Peyer's patch (tissue), 4 donors: Measurements from ENCODE around the gene CHKB. TPM values are rescaled to one million over a fixed set of nuclear protein-coding genes. Genes with fewer than 3 reads are reported as not detected.
A peak's percentile ranks its signal among the peaks of the same experiment; 100 is the strongest.
"Not testable (repeated sequence)": the region's sequence is repeated elsewhere in the genome, so short reads cannot be mapped to it uniquely, and the experiment has no call there.

Experiments
- DNase-seq, 3 donors: peaks; one replicate each; pipeline ENCODE4 v3.0.0-alpha.2; 2017 to 2019
- H3K27ac ChIP-seq, 4 donors: fragments of 200-600 bp; sonication (generic); one replicate each; pipeline ENCODE4 v1.5.1; 2016 to 2019
- H3K27me3 ChIP-seq, 2 donors: fragments of 200-600 bp; sonication (generic); one replicate each; pipeline ENCODE4 v1.5.1; 2019
- H3K36me3 ChIP-seq, 3 donors: fragments of 200-600 bp; sonication (generic); one replicate each; pipeline ENCODE4 v1.5.1; 2016 to 2019
- H3K4me1 ChIP-seq, 4 donors: fragments of 200-600 bp; sonication (generic); one replicate each; pipeline ENCODE4 v1.5.1; 2016 to 2019
- H3K4me3 ChIP-seq, 4 donors: fragments of 200-600 bp; sonication (generic); 1 replicate in 3 of 4; 2 replicates in 1 of 4; pipeline ENCODE4 v1.5.1; 2016 to 2019; ENCODE audit warnings: mild to moderate bottlenecking in 1 of 4
- H3K9me3 ChIP-seq, 4 donors: fragments of 200-600 bp; sonication (generic); one replicate each; pipeline ENCODE4 v1.5.1; 2016 to 2019; ENCODE audit warnings: mild to moderate bottlenecking in 1 of 4
- CTCF ChIP-seq, 6 experiments: fragments of 450-650 bp in 4 of 6; fragments of 200-600 bp in 2 of 6; sonication (generic) in 1 of 6; IDR thresholded peaks; one replicate each; pipeline ENCODE4 v1.5.1; 2017 to 2019; ENCODE audit warnings: antibody characterized with exemption in 6 of 6, mild to moderate bottlenecking in 3 of 6, moderate library complexity in 1 of 6
- POLR2A ChIP-seq, 2 donors: fragments of 450-650 bp; IDR thresholded peaks; one replicate each; pipeline ENCODE4 v1.5.1; 2017; ENCODE audit warnings: antibody characterized with exemption in 2 of 2, mild to moderate bottlenecking in 2 of 2, moderate library complexity in 2 of 2
- total RNA-seq, 4 donors: library from RNA; depleted of rRNA; stranded (reverse); fragments of >200 nt; gene quantifications; one replicate each; pipeline ENCODE4 v1.1.0, GENCODE V29; 2016

Gene CHKB
- total RNA-seq, 4 donors from 2014 or later, result 111 to 278 (median 156) TPM

DNA sequence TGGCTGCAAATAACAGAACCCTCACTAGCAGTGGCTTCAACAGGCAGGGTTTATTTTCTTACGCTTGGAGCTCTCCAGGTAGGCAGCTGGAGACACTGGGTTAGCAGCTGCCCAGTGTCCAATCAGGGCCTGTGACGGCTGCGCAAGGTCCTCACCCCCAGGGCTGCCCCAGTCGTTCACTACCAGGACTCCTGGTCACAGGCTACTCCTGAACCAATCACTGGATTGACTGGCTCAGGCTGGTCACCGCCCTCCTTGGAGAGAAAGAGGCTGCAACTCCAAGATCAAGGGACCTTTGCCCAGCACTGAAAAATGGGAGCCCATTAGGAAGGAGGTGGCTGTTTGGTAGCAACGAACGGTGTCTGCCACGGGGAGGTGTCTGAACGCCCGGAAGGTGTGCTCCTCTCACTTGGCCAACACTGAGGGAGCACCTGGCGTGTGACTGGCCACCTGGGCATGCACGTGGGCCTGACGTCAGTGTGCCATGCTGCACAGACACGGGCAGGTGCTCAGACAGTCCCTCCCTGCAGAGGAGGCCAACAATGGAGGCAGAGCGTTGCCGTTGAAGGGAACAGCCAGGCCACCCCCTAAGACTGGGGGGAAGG lies 40.2 kb upstream of the CHKB start:
- TF ChIP-seq POLR2A (IDR thresholded peaks at IDR 0.05) (peak; percentile 22 to 75), CTCF (IDR thresholded peaks at IDR 0.05) (peak in 3 of 6 experiments; percentile 31 to 44 (median 39))
- H3K4me1 ChIP-seq, result peaks cover 0 to 56% (median 15%) of the 10 kb centered on the region in 4 donors
- peak in 2 of 3 donors; percentile 93 to 95 for DNase-seq
- H3K4me3 ChIP-seq, result peak overlapping the region in 2 of 4 donors; percentile 9 to 45
- peaks cover 0 to 6% (median 0%) of the 10 kb centered on the region in 3 donors for H3K36me3 ChIP-seq
- H3K9me3 ChIP-seq, result no peaks in the 10 kb centered on the region
- peak overlapping the region; percentile 82 to 91 (median 88) for H3K27ac ChIP-seq
- H3K27me3 ChIP-seq, result no peaks in the 10 kb centered on the region

- H3K4me1 ChIP-seq, result peaks cover 0 to 50% (median 11%) of the 10 kb centered on the region in 4 donors
- H3K4me3 ChIP-seq, result peak overlapping the region; percentile 20 to 51 (median 38)
- DNase-seq, result peak; percentile 44 to 79 (median 71)
- H3K27ac ChIP-seq, result peak overlapping the region; percentile 82 to 91 (median 88)
- TF ChIP-seq POLR2A (IDR thresholded peaks at IDR 0.05) (no peak), CTCF (IDR thresholded peaks at IDR 0.05) (peak; percentile 8 to 50 (median 38))
- H3K9me3 ChIP-seq, result no peaks in the 10 kb centered on the region
- peaks cover 0 to 6% (median 0%) of the 10 kb centered on the region in 3 donors for H3K36me3 ChIP-seq
- H3K27me3 ChIP-seq, result no peaks in the 10 kb centered on the region
Measured at GRCh38 chr22:50621948-50622722, 39.5 kb upstream of the CHKB start.

DNA sequence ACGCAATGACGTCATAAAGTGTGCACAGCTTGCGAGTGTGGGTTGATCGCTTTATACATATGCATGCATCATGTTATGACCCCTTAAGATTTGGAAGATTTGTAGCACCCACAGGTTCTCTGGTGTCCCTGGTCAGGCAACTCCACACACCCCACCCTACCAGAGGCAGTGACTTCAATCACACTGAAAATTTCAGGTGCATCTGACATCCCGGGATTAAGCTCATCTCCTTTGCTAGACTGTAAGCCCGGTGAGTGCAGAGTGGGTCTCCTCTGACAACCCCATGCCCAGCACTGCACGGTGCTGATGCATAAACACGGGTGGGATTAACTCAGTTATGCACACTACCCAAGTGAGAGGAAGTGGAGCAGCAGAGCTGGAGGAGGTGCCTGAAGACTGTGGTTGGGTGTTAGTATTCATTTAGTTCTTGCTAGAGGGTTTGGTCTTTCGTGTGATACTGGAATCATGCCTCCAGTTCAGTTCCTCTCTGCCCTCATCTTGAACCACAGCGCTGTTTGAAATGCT lies 38.8 kb upstream of the CHKB start:
- Histone ChIP-seq H3K9me3 (no peaks in the 10 kb centered on the region), H3K4me3 (peak overlapping the region; percentile 20 to 51 (median 38)), H3K27ac (peak overlapping the region; percentile 82 to 91 (median 88)), H3K4me1 (peaks cover 0 to 43% (median 8%) of the 10 kb centered on the region in 4 donors), H3K36me3 (peaks cover 0 to 6% (median 0%) of the 10 kb centered on the region in 3 donors), H3K27me3 (no peaks in the 10 kb centered on the region)
- peak in 2 of 3 donors; percentile 56 to 72 for DNase-seq
- TF ChIP-seq CTCF (IDR thresholded peaks at IDR 0.05) (no peak), POLR2A (IDR thresholded peaks at IDR 0.05) (no peak)

GRCh38 chr22:50620593-50621355 lies 38.1 kb upstream of the CHKB start:
- Histone ChIP-seq H3K27me3 (no peaks in the 10 kb centered on the region), H3K9me3 (no peaks in the 10 kb centered on the region), H3K27ac (peak overlapping the region; percentile 82 to 91 (median 88)), H3K36me3 (peaks cover 0 to 6% (median 0%) of the 10 kb centered on the region in 3 donors), H3K4me3 (peak overlapping the region; percentile 20 to 51 (median 38)), H3K4me1 (peaks cover 0 to 37% (median 8%) of the 10 kb centered on the region in 4 donors)
- TF ChIP-seq POLR2A (IDR thresholded peaks at IDR 0.05) (no peak), CTCF (IDR thresholded peaks at IDR 0.05) (peak in 4 of 6 experiments; percentile 82 to 84 (median 83))
- DNase-seq, result peak; percentile 73 to 89 (median 82)

GRCh38 chr22:50614296-50614695 lies 31.6 kb upstream of the CHKB start:
- H3K4me1 ChIP-seq, result peaks cover 0 to 19% (median 2%) of the 10 kb centered on the region in 4 donors
- not testable (repeated sequence) for H3K9me3 ChIP-seq, H3K36me3 ChIP-seq, H3K4me3 ChIP-seq, DNase-seq, H3K27me3 ChIP-seq
- H3K27ac ChIP-seq, result peak overlapping the region in 1 of 4 donors; percentile 87
